Suppressor macrophage treated with lipopolysaccharide for 1 hour (primary cell): ENCODE results near the gene TIA1.
"Not testable (repeated sequence)": the region's sequence is repeated elsewhere in the genome, so short reads cannot be mapped to it uniquely, and the experiment has no call there.

Source experiments
- DNase-seq, 3 donors: peaks; one replicate each; pipeline ENCODE4 v3.0.0-alpha.2; 2020 to 2022

The TIA1 gene

DNA sequence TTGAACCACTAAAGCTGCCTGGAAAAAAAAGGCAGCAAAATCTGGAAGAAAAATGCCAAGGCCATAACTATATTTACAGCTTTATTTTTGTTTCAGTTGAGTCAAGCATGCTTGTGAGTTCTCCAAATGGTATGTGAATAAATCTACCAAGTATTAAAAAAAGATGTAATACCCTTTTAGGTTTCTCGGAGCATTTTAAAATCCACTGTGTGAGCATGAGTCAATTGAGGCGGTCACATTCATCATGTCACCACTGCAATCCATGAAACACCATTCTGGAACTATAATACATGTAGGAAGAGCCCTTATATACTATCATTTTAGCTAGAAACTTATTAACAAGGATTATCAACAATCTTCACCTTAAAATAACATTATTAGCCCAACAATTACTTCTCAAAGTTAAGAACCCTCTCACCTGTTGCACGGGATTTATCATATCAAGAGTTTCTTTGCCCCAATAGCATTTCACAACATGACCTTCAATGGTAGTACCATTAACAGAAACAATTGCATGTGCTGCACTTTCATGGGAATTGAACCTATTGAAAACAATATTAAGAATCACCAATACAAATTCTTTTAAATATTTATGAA is 33.4 kb downstream of the TIA1 start:
- no peak for DNase-seq

DNA sequence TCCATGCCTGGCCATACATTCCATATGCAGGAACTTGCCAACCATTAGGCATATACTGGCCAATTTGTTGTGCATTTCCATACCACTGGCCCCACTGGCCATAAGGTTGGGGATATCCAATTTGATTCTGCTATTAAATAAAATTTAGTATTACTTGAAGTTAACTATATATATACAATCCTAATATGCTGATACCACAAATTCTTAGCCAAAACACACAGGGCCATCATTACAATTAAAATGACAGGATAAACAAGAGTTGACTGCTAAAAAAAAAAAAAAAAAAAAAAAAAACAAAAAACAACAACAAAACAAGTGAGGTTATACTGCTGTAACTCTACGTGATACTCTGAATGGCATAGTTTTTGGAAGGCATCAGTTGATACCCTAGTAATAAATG is 34.1 kb downstream of the TIA1 start:
- no peak for DNase-seq

DNA sequence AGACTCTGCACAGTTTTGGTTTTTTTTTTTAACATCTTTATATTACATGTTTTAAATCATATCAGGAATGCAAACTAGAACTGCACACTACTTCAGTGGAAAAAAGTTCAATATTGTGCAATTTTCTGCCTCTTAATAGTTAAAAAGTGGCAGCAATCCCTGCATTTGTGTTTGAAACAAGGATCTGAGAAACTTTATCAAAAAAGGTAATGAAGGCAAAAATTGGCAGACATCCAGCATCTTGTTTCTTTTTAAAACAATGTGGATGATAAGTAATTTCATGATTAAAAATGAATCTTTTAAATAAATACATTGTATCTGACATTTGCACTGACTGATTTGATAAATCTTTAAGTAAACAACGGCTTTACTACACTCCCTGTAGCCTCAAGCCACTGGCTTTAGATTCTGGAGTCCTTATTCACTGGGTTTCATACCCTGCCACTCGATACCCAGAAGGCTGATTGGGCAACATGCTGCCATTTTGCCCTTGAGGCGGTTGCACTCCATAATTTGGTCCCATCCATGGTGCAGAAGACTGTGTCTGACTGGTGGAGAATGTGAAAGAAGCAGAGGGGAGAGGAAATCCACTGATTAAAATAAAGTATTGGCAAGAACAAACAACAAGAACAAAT is 36.0 kb downstream of the TIA1 start:
- DNase-seq: no peak

DNA sequence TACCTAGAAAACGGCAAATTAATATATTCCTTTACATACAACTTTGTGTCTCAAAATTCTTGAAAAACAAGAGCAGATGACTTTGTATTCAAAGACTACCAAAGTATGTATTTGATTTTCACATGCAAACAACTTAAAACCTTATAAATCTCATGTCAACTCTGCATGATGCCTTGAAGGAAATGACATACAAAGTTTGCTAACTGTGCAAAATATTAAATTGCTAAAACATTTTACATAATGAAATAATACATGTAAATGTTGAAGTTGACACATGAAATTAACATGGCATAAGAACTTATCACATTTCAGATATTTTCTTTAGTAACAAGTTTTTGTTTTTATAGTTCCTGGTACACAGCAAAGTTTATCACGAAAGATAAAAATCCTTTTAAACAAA is 36.8 kb downstream of the TIA1 start:
- no peak for DNase-seq

DNA sequence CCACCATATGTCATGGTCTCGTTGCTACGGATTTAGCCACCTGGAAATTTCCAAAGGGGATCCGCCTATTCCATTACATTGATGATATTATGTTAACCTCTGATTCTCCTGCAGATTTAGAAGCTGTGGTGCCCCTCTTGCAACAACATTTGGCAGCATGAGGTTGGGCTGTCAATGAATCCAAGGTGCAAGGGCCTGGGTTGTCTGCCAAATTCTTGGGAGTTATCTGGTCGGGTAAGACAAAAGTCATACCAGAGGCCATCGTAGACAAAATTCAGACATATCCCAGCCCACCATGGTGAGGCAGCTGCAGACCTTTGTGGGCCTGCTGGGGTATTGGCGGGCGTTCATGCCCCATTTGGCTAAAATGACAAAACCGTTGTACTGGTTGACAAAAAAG is 44.0 kb downstream of the TIA1 start:
- DNase-seq: no peak

DNA sequence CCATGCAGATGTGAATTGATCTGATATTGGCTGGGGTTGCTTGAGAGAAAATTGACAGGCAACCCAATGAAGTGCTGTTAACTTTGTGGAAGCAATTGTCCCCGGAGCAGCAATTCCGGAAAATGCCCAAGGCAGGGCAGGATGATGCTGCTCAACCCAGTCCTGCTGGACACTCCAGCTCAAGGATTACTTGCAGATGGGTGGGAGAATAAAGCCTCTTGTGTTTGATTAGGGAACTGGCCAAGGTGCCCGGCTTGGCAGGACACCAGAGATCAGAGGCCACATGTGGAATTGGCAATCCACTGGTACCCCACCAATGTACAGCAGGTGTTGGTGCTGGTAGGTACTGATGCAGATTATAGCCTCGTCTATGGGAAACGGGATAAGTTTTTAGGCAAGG is 45.3 kb downstream of the TIA1 start:
- DNase-seq: no peak

DNA sequence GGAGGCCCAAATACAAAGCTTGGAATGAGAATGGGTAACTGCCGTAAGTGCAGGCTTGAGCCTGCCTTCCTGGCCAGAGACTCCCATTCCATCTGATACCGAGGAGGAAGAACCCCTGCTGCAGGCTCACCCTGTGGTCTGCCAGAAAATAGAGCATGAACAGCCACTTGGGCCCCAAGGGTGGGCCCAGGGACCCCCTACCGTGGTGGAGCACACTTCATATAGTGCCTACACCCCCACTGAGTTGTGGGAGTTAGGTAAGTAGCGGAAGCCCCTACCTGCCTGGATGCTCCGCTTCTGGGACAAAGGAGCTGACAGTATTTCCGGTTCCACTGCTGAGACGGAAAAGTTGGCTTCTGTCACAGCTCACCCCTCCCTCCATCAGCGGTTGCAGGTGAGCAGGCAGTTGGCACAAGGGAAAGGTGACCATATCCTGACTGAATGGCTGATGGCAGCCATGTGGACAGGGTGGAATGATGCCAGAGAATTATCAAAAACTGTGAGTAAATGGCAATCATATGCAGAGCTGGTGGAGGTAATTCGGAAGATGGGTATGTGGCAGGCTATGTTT is 46.1 kb downstream of the TIA1 start:
- DNase-seq: no peak

DNA sequence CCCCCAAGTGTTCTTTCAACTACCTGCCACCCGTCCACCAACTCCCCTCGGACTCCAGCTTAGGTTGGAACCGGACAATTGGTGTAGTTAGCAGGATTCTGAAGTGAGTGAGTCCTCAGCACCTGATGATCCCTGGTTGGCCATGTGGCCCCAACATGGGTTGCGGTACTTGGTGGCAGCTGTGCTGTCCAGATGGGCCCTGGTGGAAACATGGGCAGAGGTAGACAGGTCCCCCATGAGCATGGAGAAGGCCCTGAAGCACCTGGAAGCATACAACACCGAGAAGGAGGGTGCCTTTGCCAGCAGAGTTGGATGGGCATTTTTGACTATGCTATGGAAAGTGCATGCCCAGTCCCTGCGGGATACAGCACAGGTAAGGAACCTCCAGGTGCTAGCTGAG is 46.6 kb downstream of the TIA1 start:
- no peak for DNase-seq

DNA sequence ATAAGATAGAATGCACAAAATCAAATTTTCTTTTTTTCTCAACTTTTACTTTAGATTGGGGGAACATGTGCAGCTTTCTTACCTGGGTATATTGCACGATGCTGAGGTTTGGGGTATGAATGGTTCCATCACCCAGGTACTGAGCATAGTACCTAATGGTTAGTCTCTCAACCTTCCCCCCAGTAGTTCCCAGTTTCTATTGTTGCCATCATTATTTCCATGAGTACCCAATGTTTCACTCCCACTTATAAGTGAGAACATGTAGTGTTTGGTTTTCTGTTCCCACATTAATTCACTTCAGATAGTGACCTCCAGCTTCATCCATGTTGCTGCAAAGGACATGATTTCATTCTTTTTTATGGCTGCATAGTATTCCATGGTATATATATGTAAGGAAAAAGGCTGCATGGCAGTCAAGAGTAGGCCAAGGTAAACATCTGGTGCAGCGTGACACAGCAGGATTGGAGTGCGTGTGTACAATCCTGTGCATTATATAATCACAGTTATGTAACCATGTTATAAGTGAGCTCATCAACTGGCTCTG is 47.1 kb downstream of the TIA1 start:
- DNase-seq: no peak

DNA sequence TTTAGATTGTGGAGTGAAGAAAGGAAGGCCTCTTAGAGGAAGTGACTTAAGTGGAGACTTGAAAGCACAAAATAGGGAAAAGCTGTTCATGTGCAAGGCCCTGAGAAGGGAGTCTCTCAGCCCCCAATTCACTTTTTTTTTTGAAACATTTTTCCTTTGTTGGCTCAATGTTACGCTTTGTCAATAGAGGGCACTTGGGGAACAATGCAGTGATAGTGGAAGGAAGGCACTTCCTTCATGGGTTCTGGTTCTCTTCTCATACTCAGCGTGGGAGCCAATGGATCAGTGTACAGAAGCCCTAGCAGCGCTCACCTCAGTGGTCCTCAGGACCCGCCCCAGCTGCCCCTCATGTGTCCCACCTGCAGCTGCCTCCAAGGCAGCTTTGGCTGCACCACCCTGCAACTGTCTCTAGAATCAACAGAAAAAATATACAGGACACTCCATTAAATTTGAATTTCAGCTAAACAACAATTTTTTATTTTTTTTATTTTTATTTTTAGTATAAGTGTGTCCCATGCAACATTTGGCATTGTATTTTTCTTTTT is 49.0 kb downstream of the TIA1 start:
- DNase-seq: no peak

DNA sequence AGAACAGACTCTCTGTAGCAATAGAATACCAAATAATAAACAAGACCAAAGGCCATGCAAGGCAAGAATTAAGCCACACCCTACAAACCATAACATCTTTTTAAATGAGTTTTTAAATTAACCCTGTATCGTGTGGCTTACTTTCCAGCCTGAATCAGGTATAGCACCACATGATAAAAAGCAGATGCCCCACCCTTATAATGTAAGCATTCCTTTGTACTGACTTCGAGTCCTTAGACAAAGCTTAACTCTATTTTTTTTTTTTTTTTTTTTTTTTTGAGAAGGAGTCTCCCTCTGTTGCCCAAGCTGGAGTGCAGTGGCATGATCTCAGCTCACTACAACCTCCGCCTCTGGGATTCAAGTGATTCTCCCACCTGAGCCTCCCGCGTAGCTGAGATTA is 55.9 kb downstream of the TIA1 start:
- no peak for DNase-seq

DNA sequence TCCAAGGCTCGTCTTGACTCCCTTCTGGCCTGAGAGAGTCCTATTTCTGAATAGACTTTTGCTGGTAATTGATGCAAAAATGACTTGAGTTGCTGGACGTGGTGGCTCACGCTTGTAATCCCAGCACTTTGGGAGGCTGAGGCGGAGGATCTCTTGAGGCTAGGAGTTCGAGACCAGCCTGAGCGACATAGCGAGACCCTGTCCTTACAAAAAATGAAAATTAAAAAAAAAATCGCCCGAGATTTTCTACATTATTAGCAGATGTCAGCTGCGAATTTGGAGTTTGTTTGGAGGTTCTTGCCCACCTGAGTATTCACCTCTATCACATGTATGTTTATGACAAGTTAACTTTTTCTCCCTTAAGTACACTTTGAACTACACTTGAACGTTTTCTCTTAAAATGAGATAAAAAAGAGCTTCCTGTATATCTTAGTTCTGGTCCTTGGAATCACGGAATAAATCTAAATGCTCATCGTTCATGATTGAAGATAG is 57.1 kb downstream of the TIA1 start:
- no peak for DNase-seq

DNA sequence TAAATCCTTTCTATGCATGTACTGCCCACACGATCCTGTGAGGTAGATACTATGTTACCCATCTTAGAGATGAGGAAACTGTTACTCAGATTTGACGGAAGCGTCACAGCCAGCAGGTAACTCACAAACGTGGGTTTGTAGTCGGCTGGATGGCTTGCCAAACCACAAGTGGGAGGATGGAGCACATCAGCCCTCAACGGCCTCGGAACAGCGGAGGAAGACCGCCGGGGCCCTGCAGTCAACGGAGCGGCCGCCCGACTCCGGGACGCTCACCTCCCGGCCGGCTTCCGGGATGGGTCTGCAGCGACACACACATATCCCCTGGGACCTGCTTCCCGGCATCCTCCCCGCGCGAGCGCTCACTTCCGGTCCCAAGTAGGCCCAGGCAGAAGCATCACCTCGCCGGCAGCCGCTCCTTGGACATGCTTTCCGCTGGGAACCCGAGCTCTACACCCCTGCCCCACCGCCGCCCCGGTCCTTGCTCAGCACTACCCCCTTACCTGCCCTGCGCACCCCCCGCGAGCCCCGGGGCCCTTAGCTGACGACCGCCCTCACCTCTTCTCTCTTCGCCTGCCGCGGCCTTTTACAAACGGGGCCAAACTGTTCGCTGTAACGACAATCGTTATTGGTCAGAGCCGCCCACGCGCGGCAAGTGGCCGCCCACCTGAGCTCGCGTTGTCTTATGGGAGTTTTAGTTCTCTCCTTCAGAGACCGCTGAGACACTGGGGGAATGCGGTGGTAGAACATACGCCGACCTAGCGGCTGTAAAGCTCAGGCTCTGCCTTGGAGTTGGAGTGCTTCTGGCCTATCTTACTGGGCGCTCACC is 57.8 kb downstream of the TIA1 start, which contains the start of gene C2orf42:
TSS of gene C2orf42 (minus strand) at position 602 of the 826 bp plus-strand sequence. CDS start 9,034 bp downstream, outside the sequence.
- peak; percentile 98 to 99 (median 99) for DNase-seq

DNA sequence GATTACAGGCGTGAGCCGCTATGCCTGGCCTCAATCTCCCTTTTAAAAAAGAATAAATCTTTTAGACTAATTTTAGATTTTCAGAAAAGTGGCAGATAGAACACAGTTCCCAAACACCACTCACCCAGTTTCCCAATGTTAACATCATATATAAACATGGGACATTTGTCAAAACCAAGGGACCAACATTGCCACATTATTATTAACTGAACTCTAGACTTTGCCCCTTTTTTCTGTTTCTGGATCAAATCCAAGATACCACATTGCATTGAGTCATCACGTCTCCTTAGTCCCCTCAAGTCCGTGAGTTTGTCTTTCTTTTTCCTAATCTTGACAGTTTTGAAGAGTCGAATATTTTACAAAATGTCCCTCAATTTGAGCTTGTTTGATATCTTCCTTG is 60.0 kb downstream of the TIA1 start:
- peak in 1 of 3 donors; percentile 2 for DNase-seq

DNA sequence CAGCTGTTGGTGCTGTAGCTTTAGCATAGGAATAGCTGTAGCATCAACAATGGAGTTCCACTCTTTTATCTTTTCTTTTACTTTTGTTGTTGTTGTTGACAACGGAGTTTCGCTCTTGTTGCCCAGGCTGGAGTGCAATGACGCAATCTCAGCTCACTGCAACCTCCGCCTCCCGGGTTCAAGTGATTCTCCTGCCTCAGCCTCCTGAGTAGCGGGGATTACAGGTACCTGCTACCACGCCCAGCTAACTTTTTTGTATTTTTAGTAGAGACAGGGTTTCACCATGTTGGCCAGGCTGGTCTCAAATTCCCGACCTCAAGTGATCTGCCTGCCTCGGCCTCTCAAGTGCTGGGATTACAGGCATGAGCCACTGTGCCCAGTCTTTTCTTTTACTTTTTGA is 61.3 kb downstream of the TIA1 start:
- not testable (repeated sequence) for DNase-seq

DNA sequence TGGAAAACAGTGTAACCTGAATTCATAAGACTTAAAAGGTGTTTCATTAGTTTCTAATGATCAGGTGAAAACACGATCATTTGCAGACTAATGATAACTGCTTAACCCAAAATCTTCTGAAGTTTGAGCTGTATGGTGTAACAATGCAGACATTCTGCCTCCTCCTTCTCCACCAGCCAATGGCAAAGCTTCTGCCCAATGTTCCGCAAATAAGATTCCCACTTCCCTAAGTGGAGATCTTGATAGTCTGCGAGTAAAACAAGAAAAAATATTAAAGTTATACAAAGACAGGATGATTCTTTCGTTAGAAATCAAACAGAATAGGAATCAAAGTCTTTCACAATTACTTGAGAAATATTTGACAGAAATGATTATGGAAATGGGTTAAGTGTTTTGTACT is 65.7 kb downstream of the TIA1 start:
- peak in 2 of 3 donors; percentile 1 to 9 for DNase-seq

DNA sequence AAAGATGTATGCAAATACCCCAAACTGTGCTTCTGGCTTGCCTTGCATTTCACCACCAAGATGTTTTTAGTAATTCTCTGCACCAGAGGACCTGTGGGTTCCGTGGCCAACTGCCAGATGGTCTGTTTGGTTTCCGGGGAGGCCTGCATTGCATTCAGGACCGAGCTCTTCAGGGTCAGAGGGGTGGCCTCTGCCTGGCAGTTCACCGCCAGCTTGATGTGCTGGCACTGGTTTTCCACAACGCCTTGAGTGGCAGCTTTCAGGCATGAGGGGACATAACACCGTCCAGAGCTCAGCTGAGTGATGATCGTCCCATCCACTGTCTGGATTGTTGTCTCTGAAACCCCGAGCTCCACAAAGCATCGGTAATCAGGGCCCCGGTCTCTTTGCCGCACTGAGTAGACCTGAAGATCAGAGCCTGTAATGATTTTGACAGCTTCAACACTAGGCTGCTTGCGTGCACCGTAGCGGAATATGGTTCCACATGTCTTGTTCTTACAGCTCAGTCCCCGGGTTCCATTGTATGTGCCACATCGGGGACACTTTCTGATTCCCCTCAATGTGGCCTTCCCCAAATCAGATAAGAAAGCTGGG is 67.0 kb downstream of the TIA1 start:
- DNase-seq: no peak

DNA sequence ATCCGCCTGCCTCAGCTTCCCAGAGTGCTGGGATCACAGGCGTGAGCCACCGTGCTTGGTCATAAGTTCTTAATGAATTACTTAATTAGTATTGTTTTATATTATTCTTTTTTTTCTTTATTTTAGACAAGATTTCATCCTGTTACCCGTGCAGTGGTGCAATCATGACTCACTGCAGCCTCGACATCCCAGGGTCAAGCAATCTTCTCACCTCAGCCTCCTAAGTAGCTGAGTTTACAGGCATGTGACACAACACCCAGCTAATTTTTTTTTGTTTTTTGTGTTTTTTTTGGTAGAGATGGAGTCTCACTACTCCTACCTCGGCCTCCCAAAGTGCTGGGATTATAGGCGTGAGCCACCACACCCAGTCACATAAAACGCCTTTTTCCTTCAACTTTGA is 74.9 kb downstream of the TIA1 start:
- no peak for DNase-seq

DNA sequence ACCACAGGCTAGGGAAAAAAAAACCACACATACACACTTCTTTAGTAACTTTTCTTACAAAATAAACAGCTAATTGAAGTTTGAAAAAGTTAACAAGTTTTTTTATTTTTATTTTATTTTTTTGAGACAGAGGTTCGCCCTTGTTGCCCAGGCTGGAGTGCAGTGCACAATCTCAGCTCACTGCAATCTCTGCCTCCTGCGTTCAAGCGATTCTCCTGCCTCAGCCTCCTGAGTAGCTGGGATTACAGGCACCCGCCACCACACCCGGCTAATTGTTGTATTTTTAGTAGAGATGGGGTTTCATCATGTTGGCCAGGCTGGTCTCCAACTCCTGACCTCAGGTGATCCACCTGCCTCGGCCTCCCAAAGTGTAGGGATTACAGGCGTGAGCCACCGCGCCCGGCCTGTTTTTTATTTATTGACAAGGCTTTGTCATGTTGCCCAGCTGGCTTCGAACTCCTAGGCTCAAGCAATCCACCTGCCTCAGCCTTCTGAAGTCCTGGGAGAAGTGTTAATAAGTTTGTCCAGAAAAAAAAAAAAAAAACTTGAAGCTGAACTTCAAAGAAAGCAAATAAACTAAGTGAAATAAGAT is 78.7 kb downstream of the TIA1 start:
- DNase-seq: not testable (repeated sequence)

DNA sequence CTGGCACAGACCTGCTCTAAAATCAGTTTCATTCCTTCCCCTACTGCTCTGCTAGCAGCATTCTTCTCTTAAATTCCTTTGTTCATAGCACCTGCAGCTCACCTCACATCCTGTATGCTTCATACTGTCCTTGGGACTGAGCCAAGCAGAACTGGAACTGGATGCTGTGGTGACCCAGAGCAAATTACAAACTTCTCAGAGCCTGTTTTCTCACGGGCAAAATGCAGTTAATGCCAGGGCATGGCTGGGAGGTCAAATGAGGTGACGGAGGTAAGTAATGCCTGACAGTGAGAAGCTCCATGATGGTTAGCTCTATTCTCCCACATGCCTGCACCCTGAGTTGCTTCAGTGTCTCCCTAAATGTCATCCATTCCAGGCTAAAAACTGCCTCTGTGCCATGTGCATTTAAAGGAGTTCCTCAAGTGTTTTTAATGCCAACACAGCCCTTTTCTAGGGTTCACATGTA is 87.3 kb downstream of the TIA1 start:
- DNase-seq: no peak

DNA sequence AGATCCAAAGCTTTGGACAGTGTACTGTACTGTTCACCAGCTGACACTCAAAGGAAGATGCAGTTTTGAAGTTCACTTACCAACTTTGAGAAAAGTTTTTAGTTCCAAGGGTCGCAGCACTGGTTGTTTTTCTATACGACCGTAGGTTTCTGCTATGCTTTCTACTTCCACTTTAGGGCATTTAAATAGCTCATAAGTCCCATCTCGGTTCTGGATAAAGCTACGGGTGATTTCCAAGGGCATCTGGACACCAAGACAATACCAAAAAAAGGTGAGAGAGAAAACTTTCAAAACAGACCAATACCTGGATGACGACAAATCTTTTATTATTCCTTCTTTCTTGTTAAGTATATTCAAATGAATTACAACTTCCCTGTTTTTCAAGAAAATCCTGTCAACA is 87.9 kb downstream of the TIA1 start:
- DNase-seq: no peak
